Measurements from ENCODE around the gene TRIM10.

- no peak for TF ChIP-seq POLR2A (IDR thresholded peaks at IDR 0.05; ENCODE audit: low read length)
- TF ChIP-seq GATA1 (IDR thresholded peaks at IDR 0.05; ENCODE audit: low read depth, low read length) = no peak
These were observed 7.0 kb downstream of the TRIM10 start for GRCh38 chr6:30154061-30154460.

Data from erythroblast (primary cell).